Endothelial cell of umbilical vein (primary cell): ENCODE measurements around the gene SVOP. TPM values are rescaled to one million over a fixed set of nuclear protein-coding genes. Genes with fewer than 3 reads are reported as not detected.

ENCODE experiments used
- BruUV-seq: library from RNA; stranded (reverse); fragments of 400-500 nt; replicated peaks from 2 replicates; lab custom pipeline; 2021; lab: Mats Ljungman, UMichigan
- CTCF ChIA-PET: fragments of 300-600, 350-600 bp; sonication (Branson Sonifier 250); formaldehyde crosslinking; loops from one replicate; lab custom pipeline; 2021; ENCODE audit warnings: antibody characterized with exemption, inconsistent platforms; lab: Charles Lee
- POLR2A ChIA-PET: fragments of 300-600, 350-600 bp; sonication (Branson Sonifier 250); formaldehyde crosslinking; loops from one replicate; lab custom pipeline; 2021; ENCODE audit warnings: antibody characterized with exemption, inconsistent platforms; lab: Charles Lee
- DNase-seq: peaks from one replicate; pipeline ENCODE4 v3.0.0-alpha.2; 2011; ENCODE audit warnings: low read depth, low spot score
- FAIRE-seq: peaks from 2 replicates; lab custom pipeline; 2011; peaks lifted over from hg19 to GRCh38; lab: Jason Lieb, UNC
- H2AFZ ChIP-seq: 2 replicates; pipeline ENCODE4 v1.6.0; 2012; ENCODE audit warnings: low read depth, low read length, control low read depth, inconsistent platforms
- H3K27ac ChIP-seq: 2 replicates; pipeline ENCODE4 v1.5.1; 2011; ENCODE audit warnings: low read depth, mild to moderate bottlenecking, control low read depth, low read length, moderate library complexity; ENCODE audit not compliant: insufficient read depth
- H3K27me3 ChIP-seq, 2 experiments: 2 replicates each; pipeline versions ENCODE4 v1.6.0 to v1.6.1; 2011; ENCODE audit warnings: low read length in 2 of 2, mixed read lengths in 1 of 2; ENCODE audit not compliant: control insufficient read depth in 2 of 2, insufficient read depth in 2 of 2
- H3K36me3 ChIP-seq, 2 experiments: 2 replicates in 1 of 2; 3 replicates in 1 of 2; pipeline ENCODE4 v1.5.1; 2011; ENCODE audit warnings: low read length in 2 of 2, mild to moderate bottlenecking in 1 of 2, moderate library complexity in 1 of 2; ENCODE audit not compliant: control insufficient read depth in 2 of 2, insufficient read depth in 2 of 2; ENCODE audit errors: extremely low read depth in 1 of 2
- H3K4me1 ChIP-seq: 3 replicates; pipeline ENCODE4 v1.5.1; 2011; ENCODE audit warnings: mild to moderate bottlenecking, low read length; ENCODE audit not compliant: control insufficient read depth, insufficient read depth; ENCODE audit errors: extremely low read depth
- H3K4me2 ChIP-seq: 2 replicates; pipeline ENCODE4 v1.6.1; 2011; ENCODE audit warnings: low read length, control low read depth, mixed read lengths; ENCODE audit not compliant: insufficient read depth
- H3K4me3 ChIP-seq, 3 experiments: fragments of 200-600 bp in 1 of 3; sonication (generic), shearing (Covaris generic) in 1 of 3; replicated peaks in 1 of 3; 2 replicates each; pipeline ENCODE4 v1.5.1; 2011 to 2016; ENCODE audit warnings: control low read depth in 3 of 3, low read length in 3 of 3, mild to moderate bottlenecking in 2 of 3, inconsistent platforms in 1 of 3, low read depth in 1 of 3, moderate library complexity in 1 of 3; ENCODE audit not compliant: insufficient read depth in 1 of 3
- H3K79me2 ChIP-seq: 2 replicates; pipeline ENCODE4 v1.6.0; 2012; ENCODE audit warnings: low read length, inconsistent platforms; ENCODE audit not compliant: control insufficient read depth, insufficient read depth
- H3K9ac ChIP-seq: replicated peaks from 2 replicates; pipeline ENCODE3; 2011; ENCODE audit warnings: low read length, control low read depth; ENCODE audit not compliant: insufficient read depth; ENCODE audit errors: extremely low read depth
- H3K9me1 ChIP-seq: replicated peaks from 3 replicates; pipeline ENCODE4 v1.6.0; 2011; ENCODE audit warnings: mild to moderate bottlenecking, low read length; ENCODE audit not compliant: control insufficient read depth, insufficient read depth; ENCODE audit errors: extremely low read depth
- H3K9me3 ChIP-seq: replicated peaks from 2 replicates; pipeline ENCODE4 v1.5.1; 2012; ENCODE audit warnings: low read length, inconsistent platforms; ENCODE audit not compliant: control insufficient read depth, insufficient read depth
- H4K20me1 ChIP-seq: replicated peaks from 2 replicates; pipeline ENCODE3; 2011; ENCODE audit warnings: mild to moderate bottlenecking, low read length; ENCODE audit not compliant: control insufficient read depth, insufficient read depth; ENCODE audit errors: extremely low read depth
- CTCF ChIP-seq, 2 donors: IDR thresholded peaks; 1 replicate in 1 of 2; 2 replicates in 1 of 2; pipeline ENCODE4 v1.5.1; 2011; ENCODE audit warnings: low read length in 2 of 2, mild to moderate bottlenecking in 2 of 2, moderate library complexity in 2 of 2, control low read depth in 1 of 2, inconsistent platforms in 1 of 2, low read depth in 1 of 2; ENCODE audit not compliant: insufficient read depth in 1 of 2; ENCODE audit errors: extremely low read depth in 1 of 2
- EZH2 ChIP-seq: IDR thresholded peaks from 2 replicates; pipeline ENCODE4 v1.6.1; 2012; ENCODE audit warnings: borderline replicate concordance, low read depth, mild to moderate bottlenecking, moderate library complexity, low read length, inconsistent platforms; ENCODE audit not compliant: severe bottlenecking
- FOS ChIP-seq: IDR thresholded peaks from 2 replicates; pipeline ENCODE4 v1.6.1; 2011; ENCODE audit warnings: mild to moderate bottlenecking, low read length, moderate library complexity, borderline replicate concordance; ENCODE audit not compliant: insufficient read depth
- GATA2 ChIP-seq: IDR thresholded peaks from 2 replicates; pipeline ENCODE4 v1.7.0; 2011; ENCODE audit warnings: low read depth, mild to moderate bottlenecking, moderate library complexity, mixed read lengths, low read length; ENCODE audit not compliant: insufficient read length, insufficient read depth
- JUN ChIP-seq: IDR thresholded peaks from 2 replicates; pipeline ENCODE4 v1.6.1; 2011; ENCODE audit warnings: borderline replicate concordance, low read depth; ENCODE audit not compliant: insufficient read length, insufficient read depth
- MAX ChIP-seq: IDR thresholded peaks from 2 replicates; pipeline ENCODE4 v1.6.1; 2011; ENCODE audit not compliant: insufficient read depth, insufficient read length
- MYC ChIP-seq: IDR thresholded peaks from one replicate; pipeline ENCODE4 v1.6.1; 2011; ENCODE audit warnings: mild to moderate bottlenecking, low read depth, low read length
- POLR2A ChIP-seq: IDR thresholded peaks from 2 replicates; pipeline ENCODE4 v1.6.1; 2012; ENCODE audit warnings: low read depth, mild to moderate bottlenecking, control low read depth, low read length
- POLR2AphosphoS5 ChIP-seq: IDR thresholded peaks from 2 replicates; pipeline ENCODE4 v1.6.1; 2012; ENCODE audit warnings: low read depth, mild to moderate bottlenecking, control low read depth, low read length, moderate library complexity; ENCODE audit not compliant: insufficient read depth
- dilution Hi-C: fragments of 300-500 bp; cut with MboI; formaldehyde crosslinking; loops from one replicate; pipeline ENCODE4 v1.15.0; 2019; ENCODE audit warnings: low sequenced_read_pairs; ENCODE audit not compliant: extremely low pct_ligation_motif_present
- intact Hi-C: fragments of 100-400 bp; cut with micrococcal nuclease; formaldehyde crosslinking; loops from one replicate; pipeline ENCODE4 v1.10.0; 2022
- polyA plus RNA-seq, 4 experiments: library from polyadenylated mRNA; depleted of rRNA in 3 of 4; stranded (reverse) in 3 of 4; unstranded in 1 of 4; fragments of >200 nt; gene quantifications; 2 replicates each; pipeline versions ENCODE4 v1.2.1 to v1.2.3, GENCODE V29; 2011 to 2012; ENCODE audit warnings: missing spikeins in 1 of 4
- total RNA-seq: library from RNA; stranded (reverse); gene quantifications from 2 replicates; pipeline ENCODE4 v1.2.3, GENCODE V29; 2021

The SVOP gene
- total and polyA plus RNA-seq, 2 donors (not counting 3 experiments of a cell fraction or from before 2014, with no cell fraction given) = not detected

GRCh38 chr12:108896817-108897216 lies 124.1 kb downstream of the SVOP start:
- no peak for TF ChIP-seq POLR2A
- TF ChIP-seq MYC = no peak
- no peak for TF ChIP-seq JUN
- TF ChIP-seq MAX = no peak
- TF ChIP-seq EZH2 = no peak
- TF ChIP-seq POLR2AphosphoS5 = no peak
- TF ChIP-seq CTCF (IDR thresholded peaks at IDR 0.05; ENCODE audit: extremely low read depth in 1 of 2, insufficient read depth in 1 of 2, low read depth in 1 of 2, low read length in 2 of 2) = no peak
- no peak for TF ChIP-seq GATA2
- TF ChIP-seq FOS = no peak
- CTCF ChIA-PET = interaction anchor here (1.2 kb wide), 1 partner anchor 12 kb away, joined by 5 read pairs; no protein-coding TSS in a partner anchor

More at GRCh38 chr12:108896817-108897216, 124.1 kb downstream of the SVOP start:
- dilution Hi-C loops (no loop called here), intact Hi-C loops (no loop called here)
- no peak overlapping the region for H2AFZ ChIP-seq
- H3K27ac ChIP-seq = no peak overlapping the region
- no peaks in the 10 kb centered on the region for H3K9me3 ChIP-seq
- no peak overlapping the region for H3K4me3 ChIP-seq
- H3K27me3 ChIP-seq = no peaks in the 10 kb centered on the region
- H3K4me2 ChIP-seq = no peak overlapping the region
- H4K20me1 ChIP-seq = no peaks in the 10 kb centered on the region
- FAIRE-seq = no peak
- H3K79me2 ChIP-seq = no peaks in the 10 kb centered on the region
- H3K9ac ChIP-seq = no peak overlapping the region
- no peak for DNase-seq
- no peaks in the 10 kb centered on the region for H3K36me3 ChIP-seq
- no TSS peak for BruUV-seq
- POLR2A ChIA-PET = no interaction called here
- H3K9me1 ChIP-seq = no peaks in the 10 kb centered on the region
- no peaks in the 10 kb centered on the region for H3K4me1 ChIP-seq
